ENCODE results near the gene L3MBTL1.

GRCh38 chr20:43541214-43541613 lies 33.7 kb downstream of the L3MBTL1 start:
- TF ChIP-seq CTCF (IDR thresholded peaks at IDR 0.05; ENCODE audit: low read length) (no peak), EZH2phosphoT487 (IDR thresholded peaks at IDR 0.05; ENCODE audit: low read length) (no peak)
